GM12878 (cell line): ENCODE data around the gene C8B. TPM values are rescaled to one million over a fixed set of nuclear protein-coding genes. Genes with fewer than 3 reads are reported as not detected.

Source experiments
- ATAC-seq: fragments of 200-7000 bp; cut with Tn5 transposase; 3 replicates; pipeline ENCODE4 v1.9.1; 2020; ENCODE audit warnings: mild to moderate bottlenecking, moderate library complexity
- BruUV-seq: library from RNA; stranded (reverse); fragments of 400-500 nt; replicated peaks from 2 replicates; lab custom pipeline; 2021; lab: Mats Ljungman, UMichigan
- CTCF ChIA-PET: fragments of 300-600 bp; sonication (Branson Sonifier 250); formaldehyde crosslinking; extraction: SDS; loops from one replicate; lab custom pipeline; 2021; ENCODE audit warnings: inconsistent platforms; lab: Yijun Ruan, JAX
- POLR2A ChIA-PET: fragments of 350-600 bp; formaldehyde crosslinking; extraction: SDS; loops from one replicate; lab custom pipeline; 2021; ENCODE audit warnings: inconsistent platforms; lab: Charles Lee
- RAD21 ChIA-PET: fragments of 300-600 bp; sonication (Branson Sonifier 250); formaldehyde crosslinking; loops from one replicate; lab custom pipeline; 2023; ENCODE audit warnings: antibody characterized with exemption; ENCODE audit not compliant: unreplicated experiment; lab: Charles Lee
- SMC1A ChIA-PET: fragments of 300-600 bp; sonication (Branson Sonifier 250); formaldehyde crosslinking; loops from one replicate; lab custom pipeline; 2023; ENCODE audit not compliant: unreplicated experiment, uncharacterized antibody; lab: Charles Lee
- DNase-seq: peaks from one replicate; pipeline ENCODE4 v3.0.0-alpha.2; 2011; ENCODE audit warnings: low read depth, low spot score
- FAIRE-seq: peaks from 3 replicates; lab custom pipeline; 2011; peaks lifted over from hg19 to GRCh38; lab: Jason Lieb, UNC
- H2AFZ ChIP-seq: 2 replicates; pipeline ENCODE4 v1.6.0; 2011; ENCODE audit warnings: low read depth, low read length, control low read depth; ENCODE audit not compliant: control insufficient read depth
- H3K27ac ChIP-seq: 2 replicates; pipeline ENCODE4 v1.5.1; 2011; ENCODE audit warnings: control low read depth; ENCODE audit not compliant: control insufficient read depth, insufficient read depth
- H3K27me3 ChIP-seq, 2 experiments: replicated peaks in 1 of 2; 2 replicates each; pipeline versions ENCODE4 v1.6.0 to v1.6.1; 2011; ENCODE audit warnings: low read length in 1 of 2; ENCODE audit not compliant: control insufficient read depth in 2 of 2, insufficient read depth in 2 of 2
- H3K36me3 ChIP-seq, 2 experiments: 2 replicates each; pipeline ENCODE4 v1.5.1; 2011; ENCODE audit warnings: low read length in 1 of 2; ENCODE audit not compliant: control insufficient read depth in 2 of 2, insufficient read depth in 2 of 2
- H3K4me1 ChIP-seq: 2 replicates; pipeline ENCODE4 v1.6.1; 2011; ENCODE audit warnings: mild to moderate bottlenecking, low read length, moderate library complexity, mixed read lengths; ENCODE audit not compliant: control insufficient read depth, insufficient read depth
- H3K4me2 ChIP-seq: 2 replicates; pipeline ENCODE4 v1.6.0; 2011; ENCODE audit warnings: control low read depth; ENCODE audit not compliant: control insufficient read depth, insufficient read depth
- H3K4me3 ChIP-seq: fragments of 200-600 bp; sonication (generic); 2 replicates; pipeline ENCODE4 v1.5.1; 2016
- H3K79me2 ChIP-seq: 2 replicates; pipeline ENCODE4 v1.6.0; 2011; ENCODE audit warnings: low read length; ENCODE audit not compliant: control insufficient read depth, insufficient read depth
- H3K9ac ChIP-seq: 2 replicates; pipeline ENCODE4 v1.8.0; 2011; ENCODE audit warnings: low read length, control low read depth, mixed read lengths; ENCODE audit not compliant: control insufficient read depth, insufficient read depth
- H3K9me3 ChIP-seq: replicated peaks from 3 replicates; pipeline ENCODE4 v1.5.1; 2011; ENCODE audit warnings: mild to moderate bottlenecking, low read length; ENCODE audit not compliant: control insufficient read depth, insufficient read depth
- H4K20me1 ChIP-seq: 2 replicates; pipeline ENCODE4 v1.6.0; 2011; ENCODE audit not compliant: control insufficient read depth, insufficient read depth
- CHD4 ChIP-seq: fragments of 200-600 bp; sonication (generic); IDR thresholded peaks from 2 replicates; pipeline ENCODE4 v1.6.1; 2016; ENCODE audit warnings: mild to moderate bottlenecking
- CREB1 ChIP-seq: IDR thresholded peaks from 2 replicates; pipeline ENCODE4 v1.6.1; 2012; ENCODE audit warnings: low read depth, mild to moderate bottlenecking, inconsistent platforms
- DPF2 ChIP-seq: fragments of 450-650 bp; IDR thresholded peaks from 2 replicates; pipeline ENCODE4 v1.6.1; 2017; ENCODE audit warnings: mild to moderate bottlenecking
- IRF4 ChIP-seq: IDR thresholded peaks from 2 replicates; pipeline ENCODE4 v1.6.1; 2011; ENCODE audit warnings: low read depth, low read length
- MTA3 ChIP-seq: IDR thresholded peaks from 2 replicates; pipeline ENCODE4 v1.6.1; 2012; ENCODE audit warnings: low read length, inconsistent platforms, borderline replicate concordance
- RBBP5 ChIP-seq: fragments of 200-600 bp; sonication (generic); conservative IDR thresholded peaks from 2 replicates; pipeline ENCODE4 v1.6.1; 2016
- RELA ChIP-seq: fragments of 450-650 bp; IDR thresholded peaks from 2 replicates; pipeline ENCODE4 v1.8.0; 2014; ENCODE audit warnings: borderline replicate concordance; ENCODE audit not compliant: partially characterized antibody
- SP1 ChIP-seq: IDR thresholded peaks from one replicate; pipeline ENCODE4 v1.6.1; 2011; ENCODE audit warnings: low read depth, low read length
- WRNIP1 ChIP-seq: IDR thresholded peaks from 2 replicates; pipeline ENCODE4 v1.6.1; 2011; ENCODE audit warnings: low read depth, low read length, improper control_type of control experiment, borderline replicate concordance
- ZNF274 ChIP-seq: IDR thresholded peaks from one replicate; pipeline ENCODE4 v1.8.0; 2011; ENCODE audit not compliant: insufficient read length, insufficient read depth
- WGBS: methylation state at CpG from one replicate; pipeline ENCODE4 v1.1.6; 2016; ENCODE audit warnings: low lambda C conversion rate; ENCODE audit not compliant: insufficient replicate concordance, insufficient coverage; ENCODE audit errors: missing lambda C conversion rate; 5-methylcytosine and 5-hydroxymethylcytosine counted together
- in situ Hi-C: fragments of 300-500 bp; cut with MboI; formaldehyde crosslinking; loops from 9 replicates; pipeline ENCODE4 v1.14.3; 2018; ENCODE audit warnings: mixed read lengths
- intact Hi-C: fragments of 100-400 bp; cut with micrococcal nuclease; formaldehyde crosslinking; loops from one replicate; pipeline ENCODE4 v1.14.2; 2022; ENCODE audit not compliant: unreplicated experiment
- polyA plus RNA-seq, 11 experiments: library from polyadenylated mRNA; depleted of rRNA in 4 of 11; unstranded in 6 of 11; stranded (reverse) in 5 of 11; fragments of >200 nt; fragmentation: Nextera tagmentation in 4 of 11; fragmentation: Illumina TruSeq in 1 of 11; extraction: Ambion mirVana in 4 of 11; extraction: Trizol in 1 of 11; gene quantifications; 1 replicate in 1 of 11; 2 replicates in 10 of 11; pipeline versions ENCODE4 v1.2.1 to v1.2.3, GENCODE V29; 2011 to 2016; ENCODE audit warnings: inconsistent platforms in 2 of 11, missing spikeins in 2 of 11, low read depth in 1 of 11
- total RNA-seq, 4 experiments: library from RNA; depleted of rRNA in 3 of 4; stranded (reverse); fragments of >200 nt in 3 of 4; fragmentation: Illumina TruSeq in 1 of 4; extraction: Trizol in 1 of 4; gene quantifications; 2 replicates each; pipeline versions ENCODE4 v1.2.1 to v1.2.3, GENCODE V29; 2013 to 2021
- TF ChIP-seq, protein P1 (sequence below): fragments of 450-650 bp; IDR thresholded peaks from 2 replicates; pipeline ENCODE4 v1.6.1; 2018; ENCODE audit warnings: borderline replicate concordance, mild to moderate bottlenecking; ENCODE audit not compliant: partially characterized antibody
- TF ChIP-seq, protein P2 (sequence below): fragments of 450-650 bp; IDR thresholded peaks from 2 replicates; pipeline ENCODE4 v1.6.1; 2017; ENCODE audit warnings: mild to moderate bottlenecking, low read depth, inconsistent platforms; ENCODE audit not compliant: poor library complexity, severe bottlenecking

C8B gene
- total and polyA plus RNA-seq, 10 of the 15 experiments (the other 5 are each of a cell fraction or from before 2014, with no cell fraction given): not detected

DNA sequence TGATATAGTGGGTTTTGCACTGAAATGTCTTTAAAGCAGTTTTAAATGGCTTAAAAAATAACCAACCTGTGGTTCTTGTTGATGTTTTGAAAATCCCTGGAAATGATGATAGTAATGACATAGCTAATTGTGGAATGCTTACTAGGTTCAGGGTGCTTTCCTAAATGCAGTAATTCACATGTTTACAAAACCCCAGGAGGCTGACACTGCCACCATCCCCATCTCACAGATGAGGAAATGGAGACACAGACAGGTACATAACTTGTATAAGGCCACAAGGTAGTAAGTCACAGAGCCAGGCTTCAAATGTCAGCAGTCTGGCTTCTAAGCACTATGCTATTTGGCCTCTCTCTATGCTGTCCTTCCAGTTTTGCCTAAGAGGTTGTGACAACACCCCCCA, 40.6 kb downstream of the C8B start:
- H3K4me1 ChIP-seq: no peaks in the 10 kb centered on the region
- no peaks in the 10 kb centered on the region for H3K79me2 ChIP-seq
- BruUV-seq: no TSS peak
- H3K9me3 ChIP-seq: no peaks in the 10 kb centered on the region
- FAIRE-seq (no peak), DNase-seq (no peak), ATAC-seq (no peak)
- H3K9ac ChIP-seq: no peak overlapping the region
- H3K27me3 ChIP-seq: no peaks in the 10 kb centered on the region; a peak in 1 of 4 replicates
- POLR2A ChIA-PET: no interaction called here
- H2AFZ ChIP-seq: no peak overlapping the region
- RAD21 ChIA-PET: no interaction called here
- no peaks in the 10 kb centered on the region for H3K36me3 ChIP-seq
- CTCF ChIA-PET: no interaction called here
- intact Hi-C loops: no loop called here
- no peak overlapping the region for H3K4me3 ChIP-seq
- TF ChIP-seq ZNF274: no peak
- no peak for TF ChIP-seq IRF4
- TF ChIP-seq, protein P1, sequence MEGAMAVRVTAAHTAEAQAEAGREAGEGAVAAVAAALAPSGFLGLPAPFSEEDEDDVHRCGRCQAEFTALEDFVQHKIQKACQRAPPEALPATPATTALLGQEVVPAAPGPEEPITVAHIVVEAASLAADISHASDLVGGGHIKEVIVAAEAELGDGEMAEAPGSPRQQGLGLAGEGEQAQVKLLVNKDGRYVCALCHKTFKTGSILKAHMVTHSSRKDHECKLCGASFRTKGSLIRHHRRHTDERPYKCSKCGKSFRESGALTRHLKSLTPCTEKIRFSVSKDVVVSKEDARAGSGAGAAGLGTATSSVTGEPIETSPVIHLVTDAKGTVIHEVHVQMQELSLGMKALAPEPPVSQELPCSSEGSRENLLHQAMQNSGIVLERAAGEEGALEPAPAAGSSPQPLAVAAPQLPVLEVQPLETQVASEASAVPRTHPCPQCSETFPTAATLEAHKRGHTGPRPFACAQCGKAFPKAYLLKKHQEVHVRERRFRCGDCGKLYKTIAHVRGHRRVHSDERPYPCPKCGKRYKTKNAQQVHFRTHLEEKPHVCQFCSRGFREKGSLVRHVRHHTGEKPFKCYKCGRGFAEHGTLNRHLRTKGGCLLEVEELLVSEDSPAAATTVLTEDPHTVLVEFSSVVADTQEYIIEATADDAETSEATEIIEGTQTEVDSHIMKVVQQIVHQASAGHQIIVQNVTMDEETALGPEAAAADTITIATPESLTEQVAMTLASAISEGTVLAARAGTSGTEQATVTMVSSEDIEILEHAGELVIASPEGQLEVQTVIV: no peak
- TF ChIP-seq RBBP5: no peak
- no peak for TF ChIP-seq SP1
- no peak for TF ChIP-seq DPF2
- SMC1A ChIA-PET: interaction anchor here (0.8 kb wide), 1 partner anchor 17 kb away, joined by 3 read pairs; no protein-coding TSS in a partner anchor
- in situ Hi-C loops: no loop called here
- no peaks in the 10 kb centered on the region for H4K20me1 ChIP-seq
- H3K27ac ChIP-seq: no peak overlapping the region
- no peak overlapping the region for H3K4me2 ChIP-seq

DNA sequence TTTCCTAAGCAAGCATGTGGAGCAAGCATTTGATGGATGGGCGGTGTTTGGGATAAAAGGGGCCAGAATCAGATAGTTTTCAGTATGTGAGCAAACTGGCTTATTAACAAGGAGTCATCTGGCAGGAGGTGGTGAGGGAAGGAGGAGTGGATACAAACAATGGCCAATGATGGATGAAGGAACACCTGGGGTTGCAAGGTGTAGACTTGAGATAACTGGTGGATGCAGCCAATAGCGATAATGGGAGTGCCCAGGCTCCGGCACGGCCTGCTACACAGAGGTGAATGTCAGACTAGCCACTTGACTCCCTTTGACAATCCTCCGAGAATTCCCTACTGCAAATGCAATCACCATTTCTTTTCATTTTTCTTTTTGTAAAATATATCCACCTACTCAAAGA, 41.7 kb downstream of the C8B start:
- no peaks in the 10 kb centered on the region for H3K4me1 ChIP-seq
- FAIRE-seq (no peak), DNase-seq (no peak), ATAC-seq (no peak)
- H3K79me2 ChIP-seq: no peaks in the 10 kb centered on the region
- WGBS: 20% methylated on average over 5 of the region's 5 CpGs
- ChIA-PET POLR2A (no interaction called here), SMC1A (no interaction called here), RAD21 (no interaction called here), CTCF (no interaction called here)
- H3K36me3 ChIP-seq: no peaks in the 10 kb centered on the region
- no TSS peak for BruUV-seq
- H2AFZ ChIP-seq: no peak overlapping the region
- in situ Hi-C loops: no loop called here
- no peak overlapping the region for H3K4me3 ChIP-seq
- no peaks in the 10 kb centered on the region for H4K20me1 ChIP-seq
- no peak overlapping the region for H3K27ac ChIP-seq
- intact Hi-C loops: no loop called here
- no peak overlapping the region for H3K4me2 ChIP-seq
- no peaks in the 10 kb centered on the region; a peak in 1 of 4 replicates for H3K27me3 ChIP-seq
- no peaks in the 10 kb centered on the region for H3K9me3 ChIP-seq
- H3K9ac ChIP-seq: no peak overlapping the region
- TF ChIP-seq, protein P2, sequence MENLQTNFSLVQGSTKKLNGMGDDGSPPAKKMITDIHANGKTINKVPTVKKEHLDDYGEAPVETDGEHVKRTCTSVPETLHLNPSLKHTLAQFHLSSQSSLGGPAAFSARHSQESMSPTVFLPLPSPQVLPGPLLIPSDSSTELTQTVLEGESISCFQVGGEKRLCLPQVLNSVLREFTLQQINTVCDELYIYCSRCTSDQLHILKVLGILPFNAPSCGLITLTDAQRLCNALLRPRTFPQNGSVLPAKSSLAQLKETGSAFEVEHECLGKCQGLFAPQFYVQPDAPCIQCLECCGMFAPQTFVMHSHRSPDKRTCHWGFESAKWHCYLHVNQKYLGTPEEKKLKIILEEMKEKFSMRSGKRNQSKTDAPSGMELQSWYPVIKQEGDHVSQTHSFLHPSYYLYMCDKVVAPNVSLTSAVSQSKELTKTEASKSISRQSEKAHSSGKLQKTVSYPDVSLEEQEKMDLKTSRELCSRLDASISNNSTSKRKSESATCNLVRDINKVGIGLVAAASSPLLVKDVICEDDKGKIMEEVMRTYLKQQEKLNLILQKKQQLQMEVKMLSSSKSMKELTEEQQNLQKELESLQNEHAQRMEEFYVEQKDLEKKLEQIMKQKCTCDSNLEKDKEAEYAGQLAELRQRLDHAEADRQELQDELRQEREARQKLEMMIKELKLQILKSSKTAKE: no peak
- TF ChIP-seq WRNIP1: no peak
- TF ChIP-seq, protein P1: no peak
- TF ChIP-seq CREB1: no peak
- no peak for TF ChIP-seq CHD4
- TF ChIP-seq RELA: no peak
- TF ChIP-seq MTA3: no peak
